ENCODE results near the gene KIAA1671. TPM values are rescaled to one million over a fixed set of nuclear protein-coding genes. Genes with fewer than 3 reads are reported as not detected.

The KIAA1671 gene
- total RNA-seq, 1 experiment from 2014 or later: 18.6 TPM

DNA sequence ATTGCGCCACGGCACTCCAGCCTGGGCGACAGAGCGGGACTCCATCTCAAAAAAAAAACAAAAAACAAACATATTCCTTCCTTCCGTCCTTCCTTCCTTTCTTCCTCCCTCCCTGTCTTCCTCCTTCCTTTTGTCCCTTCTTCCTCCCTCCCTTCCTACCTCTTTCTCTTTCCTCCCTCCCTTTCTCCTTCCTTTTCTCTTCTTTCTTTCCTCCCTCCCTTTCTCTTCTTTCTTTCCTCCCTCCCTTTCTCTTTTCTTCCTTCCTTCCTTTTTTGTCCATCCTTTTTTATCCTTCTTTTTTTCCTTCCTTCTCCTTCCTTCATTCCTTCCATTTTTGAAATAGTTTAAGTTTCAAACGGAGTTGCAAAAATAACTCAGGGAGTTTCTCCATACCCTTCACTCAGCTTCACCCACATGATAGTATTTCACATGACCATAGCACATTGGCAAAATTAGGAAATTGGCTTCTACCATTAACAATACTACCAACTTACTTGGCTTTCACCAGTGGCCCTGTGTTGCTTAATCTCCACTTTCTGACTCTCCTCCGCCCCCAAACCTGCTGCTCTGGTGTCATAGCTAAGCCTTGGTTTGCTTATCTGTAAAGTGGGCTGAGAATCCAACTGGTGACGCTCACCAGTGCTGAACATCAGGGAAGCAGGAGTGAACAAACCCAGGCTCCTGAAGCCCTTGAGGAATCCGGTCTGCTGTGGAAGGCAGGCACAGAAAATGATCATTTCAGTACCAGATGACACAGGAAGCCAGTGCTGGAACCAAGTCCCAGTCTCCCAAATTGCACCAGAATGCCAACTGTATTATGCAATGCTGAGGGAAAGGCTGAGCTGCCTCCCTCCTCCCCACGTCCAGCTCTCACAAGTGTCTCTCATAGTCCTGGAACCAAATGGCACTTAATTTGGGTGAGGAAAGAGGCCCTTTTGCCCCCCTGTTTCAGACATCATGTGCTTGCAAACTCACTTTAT is 229.9 kb downstream of the KIAA1671 start:
- BruUV-seq (replicated peaks): no TSS peak

DNA sequence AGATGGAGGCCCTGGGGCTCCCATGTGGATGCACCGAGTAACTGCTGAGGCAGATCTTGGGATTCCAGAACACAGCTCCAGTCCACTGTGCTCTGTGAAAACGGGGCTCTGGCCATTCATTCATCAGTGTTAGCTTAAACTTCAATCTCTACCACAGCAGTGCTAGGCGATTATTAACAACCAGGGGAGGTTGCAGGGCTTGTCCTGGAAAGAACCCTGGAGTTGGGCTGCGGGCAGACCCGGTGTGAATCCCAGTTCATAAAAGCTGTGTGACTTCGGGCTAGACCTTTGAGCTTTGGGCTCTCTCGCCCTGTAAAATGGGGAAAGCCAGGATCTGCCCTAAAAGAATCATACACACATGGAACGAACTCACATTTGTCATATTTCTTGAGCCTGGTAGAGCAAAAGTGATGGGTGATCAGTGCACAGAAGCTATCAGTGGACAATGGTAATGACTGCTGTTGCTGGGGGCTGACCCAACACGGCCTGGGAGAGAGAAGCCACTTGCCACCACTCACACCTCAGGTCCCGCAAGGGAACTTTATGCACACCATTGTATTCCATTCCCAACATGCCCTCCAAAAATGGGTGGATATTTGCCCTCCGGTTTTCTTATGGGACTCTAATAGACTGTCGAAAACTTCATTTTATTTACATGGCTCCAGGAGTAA is 231.6 kb downstream of the KIAA1671 start:
- no peak for DNase-seq
- Histone ChIP-seq H4K20me1 (ENCODE audit: low read length) (no peaks in the 10 kb centered on the region), H3K36me3 (ENCODE audit: low read depth, low read length) (no peaks in the 10 kb centered on the region; the same call in 1 of the 2 replicates), H2AFZ (ENCODE audit: low read length) (no peak overlapping the region), H3K4me3 (ENCODE audit: low read length) (no peak overlapping the region), H3K27ac (ENCODE audit: low read length) (no peak overlapping the region), H3K9ac (ENCODE audit: low read length) (no peak overlapping the region), H3K9me3 (ENCODE audit: low read length) (no peaks in the 10 kb centered on the region), H3K27me3 (ENCODE audit: low read length) (no peaks in the 10 kb centered on the region), H3K79me2 (ENCODE audit: low read length) (no peaks in the 10 kb centered on the region), H3K9me2 (replicated peaks; ENCODE audit: low read length) (no peaks in the 10 kb centered on the region), H3K4me2 (ENCODE audit: low read length) (no peak overlapping the region), H3F3A (ENCODE audit: low read length, unreplicated experiment) (no peaks in the 10 kb centered on the region), H3K4me1 (ENCODE audit: insufficient read depth, low read length) (no peaks in the 10 kb centered on the region)
- intact Hi-C loops (cut with micrococcal nuclease): no loop called here
- ChIA-PET POLR2A (ENCODE audit: unreplicated experiment) (no interaction called here), CTCF (no interaction called here)
- no peak for ATAC-seq
- TF ChIP-seq, protein P1, sequence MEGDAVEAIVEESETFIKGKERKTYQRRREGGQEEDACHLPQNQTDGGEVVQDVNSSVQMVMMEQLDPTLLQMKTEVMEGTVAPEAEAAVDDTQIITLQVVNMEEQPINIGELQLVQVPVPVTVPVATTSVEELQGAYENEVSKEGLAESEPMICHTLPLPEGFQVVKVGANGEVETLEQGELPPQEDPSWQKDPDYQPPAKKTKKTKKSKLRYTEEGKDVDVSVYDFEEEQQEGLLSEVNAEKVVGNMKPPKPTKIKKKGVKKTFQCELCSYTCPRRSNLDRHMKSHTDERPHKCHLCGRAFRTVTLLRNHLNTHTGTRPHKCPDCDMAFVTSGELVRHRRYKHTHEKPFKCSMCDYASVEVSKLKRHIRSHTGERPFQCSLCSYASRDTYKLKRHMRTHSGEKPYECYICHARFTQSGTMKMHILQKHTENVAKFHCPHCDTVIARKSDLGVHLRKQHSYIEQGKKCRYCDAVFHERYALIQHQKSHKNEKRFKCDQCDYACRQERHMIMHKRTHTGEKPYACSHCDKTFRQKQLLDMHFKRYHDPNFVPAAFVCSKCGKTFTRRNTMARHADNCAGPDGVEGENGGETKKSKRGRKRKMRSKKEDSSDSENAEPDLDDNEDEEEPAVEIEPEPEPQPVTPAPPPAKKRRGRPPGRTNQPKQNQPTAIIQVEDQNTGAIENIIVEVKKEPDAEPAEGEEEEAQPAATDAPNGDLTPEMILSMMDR (conservative IDR thresholded peaks at IDR 0.05; ENCODE audit: low read depth, low read length): no peak
- TF ChIP-seq EZH2 (IDR thresholded peaks at IDR 0.05; ENCODE audit: low read length, unreplicated experiment) (no peak), EZH2phosphoT487 (IDR thresholded peaks at IDR 0.05; ENCODE audit: borderline replicate concordance, low read length) (no peak)
- BruUV-seq (replicated peaks): no TSS peak

More for the DNA sequence above, 229.9 kb downstream of the KIAA1671 start:
- ChIA-PET POLR2A (ENCODE audit: unreplicated experiment) (no interaction called here), CTCF (interaction anchor here (0.7 kb wide), 1 partner anchor 1262 kb away, joined by 11 read pairs; no protein-coding TSS in a partner anchor)
- Histone ChIP-seq H3K4me2 (ENCODE audit: low read length) (no peak overlapping the region), H3K27me3 (ENCODE audit: low read length) (no peaks in the 10 kb centered on the region), H3K79me2 (ENCODE audit: low read length) (no peaks in the 10 kb centered on the region), H3F3A (ENCODE audit: low read length, unreplicated experiment) (no peaks in the 10 kb centered on the region), H3K4me3 (ENCODE audit: low read length) (no peak overlapping the region), H3K27ac (ENCODE audit: low read length) (no peak overlapping the region), H3K9ac (ENCODE audit: low read length) (no peak overlapping the region), H3K36me3 (ENCODE audit: low read depth, low read length) (no peaks in the 10 kb centered on the region; the same call in 1 of the 2 replicates), H4K20me1 (ENCODE audit: low read length) (no peaks in the 10 kb centered on the region), H3K9me2 (replicated peaks; ENCODE audit: low read length) (no peaks in the 10 kb centered on the region), H2AFZ (ENCODE audit: low read length) (no peak overlapping the region), H3K9me3 (ENCODE audit: low read length) (no peaks in the 10 kb centered on the region), H3K4me1 (ENCODE audit: insufficient read depth, low read length) (no peaks in the 10 kb centered on the region)
- ATAC-seq: no peak
- intact Hi-C loops (cut with micrococcal nuclease): no loop called here
- TF ChIP-seq EZH2 (IDR thresholded peaks at IDR 0.05; ENCODE audit: low read length, unreplicated experiment) (no peak), EZH2phosphoT487 (IDR thresholded peaks at IDR 0.05; ENCODE audit: borderline replicate concordance, low read length) (no peak)
- TF ChIP-seq, protein P1 (conservative IDR thresholded peaks at IDR 0.05; ENCODE audit: low read depth, low read length): no peak
- DNase-seq: no peak
